Measurements from ENCODE around the gene ACACA. TPM values are rescaled to one million over a fixed set of nuclear protein-coding genes. Genes with fewer than 3 reads are reported as not detected.

The ACACA gene
- total and polyA plus RNA-seq, 2 experiments from 2014 or later, result 59.6 to 164 TPM

- no peak for DNase-seq (ENCODE audit: low spot score)
- Histone ChIP-seq H3K4me3 (no peak overlapping the region), H3K9me2 (ENCODE audit: insufficient read depth) (no peaks in the 10 kb centered on the region), H3K79me2 (replicated peaks; ENCODE audit: insufficient read depth) (no peaks in the 10 kb centered on the region), H3K4me2 (no peak overlapping the region), H3K27ac (ENCODE audit: low read depth) (peak overlapping the region; percentile 28; the same call in 1 of the 2 replicates), H2AFZ (peak overlapping the region; percentile 56; the same call in 1 of the 2 replicates), H3K36me3 (ENCODE audit: insufficient read depth) (no peaks in the 10 kb centered on the region), H3K4me1 (ENCODE audit: insufficient read depth) (peaks cover 64% of the 10 kb centered on the region), H4K20me1 (replicated peaks; ENCODE audit: insufficient read depth) (no peaks in the 10 kb centered on the region), H3F3A (replicated peaks; ENCODE audit: low read depth) (peaks cover 8% of the 10 kb centered on the region; the same call in 1 of the 2 replicates), H3K27me3 (ENCODE audit: insufficient read depth) (no peaks in the 10 kb centered on the region; the same call in 1 of the 2 replicates)
- Mint-ChIP-seq H3K27me3 (ENCODE audit: insufficient read depth, low read depth, poor library complexity) (peaks cover 11% of the 10 kb centered on the region), H3K4me1 (peaks cover 59% of the 10 kb centered on the region), H3K4me3 (no peak overlapping the region), H3K9me3 (no peaks in the 10 kb centered on the region), H3K27ac (no peak overlapping the region), H3K36me3 (ENCODE audit: low read depth) (peaks cover 7% of the 10 kb centered on the region; the same call in 2 of the 3 replicates)
- ATAC-seq, result no peak
- TF ChIP-seq, protein P1, sequence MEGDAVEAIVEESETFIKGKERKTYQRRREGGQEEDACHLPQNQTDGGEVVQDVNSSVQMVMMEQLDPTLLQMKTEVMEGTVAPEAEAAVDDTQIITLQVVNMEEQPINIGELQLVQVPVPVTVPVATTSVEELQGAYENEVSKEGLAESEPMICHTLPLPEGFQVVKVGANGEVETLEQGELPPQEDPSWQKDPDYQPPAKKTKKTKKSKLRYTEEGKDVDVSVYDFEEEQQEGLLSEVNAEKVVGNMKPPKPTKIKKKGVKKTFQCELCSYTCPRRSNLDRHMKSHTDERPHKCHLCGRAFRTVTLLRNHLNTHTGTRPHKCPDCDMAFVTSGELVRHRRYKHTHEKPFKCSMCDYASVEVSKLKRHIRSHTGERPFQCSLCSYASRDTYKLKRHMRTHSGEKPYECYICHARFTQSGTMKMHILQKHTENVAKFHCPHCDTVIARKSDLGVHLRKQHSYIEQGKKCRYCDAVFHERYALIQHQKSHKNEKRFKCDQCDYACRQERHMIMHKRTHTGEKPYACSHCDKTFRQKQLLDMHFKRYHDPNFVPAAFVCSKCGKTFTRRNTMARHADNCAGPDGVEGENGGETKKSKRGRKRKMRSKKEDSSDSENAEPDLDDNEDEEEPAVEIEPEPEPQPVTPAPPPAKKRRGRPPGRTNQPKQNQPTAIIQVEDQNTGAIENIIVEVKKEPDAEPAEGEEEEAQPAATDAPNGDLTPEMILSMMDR (conservative IDR thresholded peaks at IDR 0.05; ENCODE audit: low read depth in 2 of 2), result no peak
- TF ChIP-seq EZH2phosphoT487 (IDR thresholded peaks at IDR 0.05; ENCODE audit: unreplicated experiment) (no peak), CREB1 (CRISPR knock-in tag; IDR thresholded peaks at IDR 0.05; ENCODE audit: low read depth) (no peak), ZNF114 (CRISPR knock-in tag; IDR thresholded peaks at IDR 0.05) (no peak), POLR2AphosphoS5 (IDR thresholded peaks at IDR 0.05; ENCODE audit: low read depth) (no peak)
- TF ChIP-seq, protein P2, sequence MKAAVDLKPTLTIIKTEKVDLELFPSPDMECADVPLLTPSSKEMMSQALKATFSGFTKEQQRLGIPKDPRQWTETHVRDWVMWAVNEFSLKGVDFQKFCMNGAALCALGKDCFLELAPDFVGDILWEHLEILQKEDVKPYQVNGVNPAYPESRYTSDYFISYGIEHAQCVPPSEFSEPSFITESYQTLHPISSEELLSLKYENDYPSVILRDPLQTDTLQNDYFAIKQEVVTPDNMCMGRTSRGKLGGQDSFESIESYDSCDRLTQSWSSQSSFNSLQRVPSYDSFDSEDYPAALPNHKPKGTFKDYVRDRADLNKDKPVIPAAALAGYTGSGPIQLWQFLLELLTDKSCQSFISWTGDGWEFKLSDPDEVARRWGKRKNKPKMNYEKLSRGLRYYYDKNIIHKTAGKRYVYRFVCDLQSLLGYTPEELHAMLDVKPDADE (IDR thresholded peaks at IDR 0.05), result no peak
These were observed 344.6 kb downstream of the ACACA start for GRCh38 chr17:37062021-37062420.

DNA sequence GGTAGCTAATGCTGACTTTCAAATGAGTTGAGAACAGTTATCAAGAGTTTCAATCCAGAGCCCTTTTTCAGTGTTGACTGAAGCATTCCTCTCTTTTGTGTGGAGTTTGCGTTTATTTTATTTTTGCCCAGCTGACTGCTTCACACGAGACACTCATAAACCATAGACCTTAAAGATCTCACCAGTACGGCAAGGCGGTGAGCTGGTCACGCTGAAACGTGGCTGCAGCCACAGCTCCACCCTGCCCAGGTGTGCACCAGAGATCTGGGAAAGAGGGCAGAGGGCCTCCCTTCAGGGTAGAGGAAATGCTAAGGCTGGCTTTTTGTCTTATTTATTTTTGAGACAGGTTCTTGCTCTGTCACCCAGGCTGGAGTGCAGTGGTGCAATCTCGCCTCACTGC is 345.7 kb downstream of the ACACA start:
- Mint-ChIP-seq H3K4me1 (peaks cover 49% of the 10 kb centered on the region), H3K36me3 (ENCODE audit: low read depth) (peaks cover 13% of the 10 kb centered on the region; the same call in 2 of the 3 replicates), H3K27ac (peak overlapping the region; percentile 56; the same call in 1 of the 2 replicates), H3K27me3 (ENCODE audit: insufficient read depth, low read depth, poor library complexity) (peaks cover 20% of the 10 kb centered on the region), H3K4me3 (no peak overlapping the region), H3K9me3 (no peaks in the 10 kb centered on the region)
- ATAC-seq, result no peak
- H3K79me2 ChIP-seq (replicated peaks; ENCODE audit: insufficient read depth), result no peaks in the 10 kb centered on the region
- peaks cover 7% of the 10 kb centered on the region; the same call in 1 of the 2 replicates for H3F3A ChIP-seq (replicated peaks; ENCODE audit: low read depth)
- no peak overlapping the region for H3K27ac ChIP-seq (ENCODE audit: low read depth)
- no peaks in the 10 kb centered on the region for H4K20me1 ChIP-seq (replicated peaks; ENCODE audit: insufficient read depth)
- H3K4me2 ChIP-seq, result no peak overlapping the region
- TF ChIP-seq, protein P1 (conservative IDR thresholded peaks at IDR 0.05; ENCODE audit: low read depth in 2 of 2), result no peak
- no peak overlapping the region for H2AFZ ChIP-seq
- no peaks in the 10 kb centered on the region for H3K9me2 ChIP-seq (ENCODE audit: insufficient read depth)
- no peak for DNase-seq (ENCODE audit: low spot score)
- H3K36me3 ChIP-seq (ENCODE audit: insufficient read depth), result no peaks in the 10 kb centered on the region; the same call in 1 of the 2 replicates
- H3K4me1 ChIP-seq (ENCODE audit: insufficient read depth), result peaks cover 53% of the 10 kb centered on the region
- H3K4me3 ChIP-seq, result no peak overlapping the region
- H3K27me3 ChIP-seq (ENCODE audit: insufficient read depth), result no peaks in the 10 kb centered on the region; the same call in 1 of the 2 replicates

Data from GM23338 (cell line).